Endothelial cell of umbilical vein (primary cell): ENCODE data around the gene THSD8. TPM values are rescaled to one million over a fixed set of nuclear protein-coding genes. Genes with fewer than 3 reads are reported as not detected.

Experiments
- Bru-seq: library from RNA; stranded (reverse); fragments of 400-500 nt; gene quantifications from one replicate; lab custom pipeline; 2021; lab: Mats Ljungman, UMichigan
- BruChase-seq, 2 experiments: library from RNA; stranded (reverse); fragments of 400-500 nt; gene quantifications; one replicate each; lab custom pipeline; 2021; lab: Mats Ljungman, UMichigan
- BruUV-seq: library from RNA; stranded (reverse); fragments of 400-500 nt; replicated peaks from 2 replicates; lab custom pipeline; 2021; lab: Mats Ljungman, UMichigan
- CTCF ChIA-PET: fragments of 300-600, 350-600 bp; sonication (Branson Sonifier 250); formaldehyde crosslinking; loops from one replicate; lab custom pipeline; 2021; ENCODE audit warnings: antibody characterized with exemption, inconsistent platforms; lab: Charles Lee
- POLR2A ChIA-PET: fragments of 300-600, 350-600 bp; sonication (Branson Sonifier 250); formaldehyde crosslinking; loops from one replicate; lab custom pipeline; 2021; ENCODE audit warnings: antibody characterized with exemption, inconsistent platforms; lab: Charles Lee
- DNase-seq: peaks from one replicate; pipeline ENCODE4 v3.0.0-alpha.2; 2011; ENCODE audit warnings: low read depth, low spot score
- FAIRE-seq: peaks from 2 replicates; lab custom pipeline; 2011; peaks lifted over from hg19 to GRCh38; lab: Jason Lieb, UNC
- H2AFZ ChIP-seq: 2 replicates; pipeline ENCODE4 v1.6.0; 2012; ENCODE audit warnings: low read depth, low read length, control low read depth, inconsistent platforms
- H3K27ac ChIP-seq: 2 replicates; pipeline ENCODE4 v1.5.1; 2011; ENCODE audit warnings: low read depth, mild to moderate bottlenecking, control low read depth, low read length, moderate library complexity; ENCODE audit not compliant: insufficient read depth
- H3K27me3 ChIP-seq, 2 experiments: 2 replicates each; pipeline versions ENCODE4 v1.6.0 to v1.6.1; 2011; ENCODE audit warnings: low read length in 2 of 2, mixed read lengths in 1 of 2; ENCODE audit not compliant: control insufficient read depth in 2 of 2, insufficient read depth in 2 of 2
- H3K36me3 ChIP-seq, 2 experiments: 2 replicates in 1 of 2; 3 replicates in 1 of 2; pipeline ENCODE4 v1.5.1; 2011; ENCODE audit warnings: low read length in 2 of 2, mild to moderate bottlenecking in 1 of 2, moderate library complexity in 1 of 2; ENCODE audit not compliant: control insufficient read depth in 2 of 2, insufficient read depth in 2 of 2; ENCODE audit errors: extremely low read depth in 1 of 2
- H3K4me1 ChIP-seq: 3 replicates; pipeline ENCODE4 v1.5.1; 2011; ENCODE audit warnings: mild to moderate bottlenecking, low read length; ENCODE audit not compliant: control insufficient read depth, insufficient read depth; ENCODE audit errors: extremely low read depth
- H3K4me2 ChIP-seq: 2 replicates; pipeline ENCODE4 v1.6.1; 2011; ENCODE audit warnings: low read length, control low read depth, mixed read lengths; ENCODE audit not compliant: insufficient read depth
- H3K4me3 ChIP-seq, 3 experiments: fragments of 200-600 bp in 1 of 3; sonication (generic), shearing (Covaris generic) in 1 of 3; replicated peaks in 1 of 3; 2 replicates each; pipeline ENCODE4 v1.5.1; 2011 to 2016; ENCODE audit warnings: control low read depth in 3 of 3, low read length in 3 of 3, mild to moderate bottlenecking in 2 of 3, inconsistent platforms in 1 of 3, low read depth in 1 of 3, moderate library complexity in 1 of 3; ENCODE audit not compliant: insufficient read depth in 1 of 3
- H3K79me2 ChIP-seq: 2 replicates; pipeline ENCODE4 v1.6.0; 2012; ENCODE audit warnings: low read length, inconsistent platforms; ENCODE audit not compliant: control insufficient read depth, insufficient read depth
- H3K9ac ChIP-seq: replicated peaks from 2 replicates; pipeline ENCODE3; 2011; ENCODE audit warnings: low read length, control low read depth; ENCODE audit not compliant: insufficient read depth; ENCODE audit errors: extremely low read depth
- H3K9me1 ChIP-seq: replicated peaks from 3 replicates; pipeline ENCODE4 v1.6.0; 2011; ENCODE audit warnings: mild to moderate bottlenecking, low read length; ENCODE audit not compliant: control insufficient read depth, insufficient read depth; ENCODE audit errors: extremely low read depth
- H3K9me3 ChIP-seq: replicated peaks from 2 replicates; pipeline ENCODE4 v1.5.1; 2012; ENCODE audit warnings: low read length, inconsistent platforms; ENCODE audit not compliant: control insufficient read depth, insufficient read depth
- H4K20me1 ChIP-seq: replicated peaks from 2 replicates; pipeline ENCODE3; 2011; ENCODE audit warnings: mild to moderate bottlenecking, low read length; ENCODE audit not compliant: control insufficient read depth, insufficient read depth; ENCODE audit errors: extremely low read depth
- CTCF ChIP-seq, 2 donors: IDR thresholded peaks; 1 replicate in 1 of 2; 2 replicates in 1 of 2; pipeline ENCODE4 v1.5.1; 2011; ENCODE audit warnings: low read length in 2 of 2, mild to moderate bottlenecking in 2 of 2, moderate library complexity in 2 of 2, control low read depth in 1 of 2, inconsistent platforms in 1 of 2, low read depth in 1 of 2; ENCODE audit not compliant: insufficient read depth in 1 of 2; ENCODE audit errors: extremely low read depth in 1 of 2
- EZH2 ChIP-seq: IDR thresholded peaks from 2 replicates; pipeline ENCODE4 v1.6.1; 2012; ENCODE audit warnings: borderline replicate concordance, low read depth, mild to moderate bottlenecking, moderate library complexity, low read length, inconsistent platforms; ENCODE audit not compliant: severe bottlenecking
- FOS ChIP-seq: IDR thresholded peaks from 2 replicates; pipeline ENCODE4 v1.6.1; 2011; ENCODE audit warnings: mild to moderate bottlenecking, low read length, moderate library complexity, borderline replicate concordance; ENCODE audit not compliant: insufficient read depth
- GATA2 ChIP-seq: IDR thresholded peaks from 2 replicates; pipeline ENCODE4 v1.7.0; 2011; ENCODE audit warnings: low read depth, mild to moderate bottlenecking, moderate library complexity, mixed read lengths, low read length; ENCODE audit not compliant: insufficient read length, insufficient read depth
- JUN ChIP-seq: IDR thresholded peaks from 2 replicates; pipeline ENCODE4 v1.6.1; 2011; ENCODE audit warnings: borderline replicate concordance, low read depth; ENCODE audit not compliant: insufficient read length, insufficient read depth
- MAX ChIP-seq: IDR thresholded peaks from 2 replicates; pipeline ENCODE4 v1.6.1; 2011; ENCODE audit not compliant: insufficient read depth, insufficient read length
- MYC ChIP-seq: IDR thresholded peaks from one replicate; pipeline ENCODE4 v1.6.1; 2011; ENCODE audit warnings: mild to moderate bottlenecking, low read depth, low read length
- POLR2A ChIP-seq: IDR thresholded peaks from 2 replicates; pipeline ENCODE4 v1.6.1; 2012; ENCODE audit warnings: low read depth, mild to moderate bottlenecking, control low read depth, low read length
- POLR2AphosphoS5 ChIP-seq: IDR thresholded peaks from 2 replicates; pipeline ENCODE4 v1.6.1; 2012; ENCODE audit warnings: low read depth, mild to moderate bottlenecking, control low read depth, low read length, moderate library complexity; ENCODE audit not compliant: insufficient read depth
- dilution Hi-C: fragments of 300-500 bp; cut with MboI; formaldehyde crosslinking; loops from one replicate; pipeline ENCODE4 v1.15.0; 2019; ENCODE audit warnings: low sequenced_read_pairs; ENCODE audit not compliant: extremely low pct_ligation_motif_present
- intact Hi-C: fragments of 100-400 bp; cut with micrococcal nuclease; formaldehyde crosslinking; loops from one replicate; pipeline ENCODE4 v1.10.0; 2022
- long read RNA-seq: library from polyadenylated mRNA; stranded (forward); transcript quantifications from one replicate; pipeline ENCODE4 v2.0.0, GENCODE V29; 2021
- polyA minus RNA-seq, 3 experiments: library from RNA; depleted of rRNA, polyadenylated mRNA; stranded (reverse); fragments of >200 nt; gene quantifications; 1 replicate in 1 of 3; 2 replicates in 2 of 3; pipeline ENCODE4 v1.2.3, GENCODE V29; 2011
- polyA plus RNA-seq, 4 experiments: library from polyadenylated mRNA; depleted of rRNA in 3 of 4; stranded (reverse) in 3 of 4; unstranded in 1 of 4; fragments of >200 nt; gene quantifications; 2 replicates each; pipeline versions ENCODE4 v1.2.1 to v1.2.3, GENCODE V29; 2011 to 2012; ENCODE audit warnings: missing spikeins in 1 of 4
- total RNA-seq: library from RNA; stranded (reverse); gene quantifications from 2 replicates; pipeline ENCODE4 v1.2.3, GENCODE V29; 2021

Gene THSD8
- 13.2 and 15.9 TPM in 2 replicates for total RNA-seq
- polyA plus RNA-seq: 2.6 TPM in 1 of 2 replicates, not detected in the other
- 2.1 and 3.7 TPM in 2 replicates for polyA plus RNA-seq (2011; cell fraction: cytosol; rRNA removed)
- polyA plus RNA-seq (2011; cell fraction: nucleus; rRNA removed): 1.5 and 2.3 TPM in 2 replicates
- polyA plus RNA-seq (2012): 9.7 and 11.2 TPM in 2 replicates
- polyA minus RNA-seq: not detected in 2 replicates
- not detected for polyA minus RNA-seq (2011; cell fraction: cytosol; rRNA and poly(A)+ RNA removed)
- not detected in 2 replicates for polyA minus RNA-seq (2011; cell fraction: nucleus; rRNA and poly(A)+ RNA removed)
- not detected for Bru-seq, nascent RNA
- not detected for BruChase-seq, experiment 1, labeled RNA remaining after a 6-hour chase
- not detected for BruChase-seq, experiment 2, labeled RNA remaining after a 2-hour chase
- long read RNA-seq: 0 reads

- Histone ChIP-seq H3K4me2 (peak within 1 kb of the TSS; percentile 68), H3K36me3 (peaks cover 0 to 12% of the 10 kb centered on the region in 2 experiments), H3K27me3 (no peaks in the 10 kb centered on the region), H3K9me1 (no peaks in the 10 kb centered on the region), H3K79me2 (peaks cover 14% of the 10 kb centered on the region), H2AFZ (peak within 1 kb of the TSS; percentile 63), H3K27ac (no peak within 1 kb of the TSS), H3K4me3 (peak within 1 kb of the TSS; percentile 40 to 72 (median 64)), H4K20me1 (no peaks in the 10 kb centered on the region), H3K4me1 (peaks cover 15% of the 10 kb centered on the region), H3K9ac (peak within 1 kb of the TSS; percentile 57), H3K9me3 (no peaks in the 10 kb centered on the region)
- TF ChIP-seq JUN: no peak
- no peak for TF ChIP-seq MAX
- TF ChIP-seq EZH2: no peak
- no peak for TF ChIP-seq GATA2
- peak in 1 of 2 donors; percentile 9 for TF ChIP-seq CTCF (IDR thresholded peaks at IDR 0.05; ENCODE audit: extremely low read depth in 1 of 2, insufficient read depth in 1 of 2, low read depth in 1 of 2, low read length in 2 of 2)
- TF ChIP-seq FOS: no peak
- peak; percentile 99 for TF ChIP-seq POLR2A
- no peak for TF ChIP-seq MYC
- peak; percentile 98 for TF ChIP-seq POLR2AphosphoS5
- POLR2A ChIA-PET: interaction anchor here (0.6 to 1.4 kb wide), 3 partner anchors 10 to 62 kb away, joined by 3 to 5 read pairs (median 4); partner anchors contain the start of gene JUNB
- intact Hi-C loops: loop anchor here (2.0 kb wide), 1 partner anchor 45 kb away; no protein-coding TSS in a partner anchor
- CTCF ChIA-PET: interaction anchor here (1.0 to 13.8 kb wide), 4 partner anchors 18 to 46 kb away, joined by 3 to 524 read pairs (median 208); partner anchors contain the start of gene HOOK2
- FAIRE-seq (peak; percentile 89), DNase-seq (peak; percentile 75)
- dilution Hi-C loops: no loop called here
- no TSS peak for BruUV-seq
Measured at GRCh38 chr19:12801466-12802266, at the start of gene THSD8, which contains the start of gene PRDX2. THSD8 (plus strand) TSS chr19:12802069; CDS start chr19:12802072, 3 bp downstream. PRDX2 (minus strand) TSS chr19:12801800; CDS start chr19:12801261, 539 bp downstream.
